ENCODE results near the gene TMPRSS5. TPM values are rescaled to one million over a fixed set of nuclear protein-coding genes. Genes with fewer than 3 reads are reported as not detected.
"Not testable (repeated sequence)": the region's sequence is repeated elsewhere in the genome, so short reads cannot be mapped to it uniquely, and the experiment has no call there.

Gene TMPRSS5
- total RNA-seq, 2 donors from 2014 or later, result 2.0 TPM; not detected in 1

DNA sequence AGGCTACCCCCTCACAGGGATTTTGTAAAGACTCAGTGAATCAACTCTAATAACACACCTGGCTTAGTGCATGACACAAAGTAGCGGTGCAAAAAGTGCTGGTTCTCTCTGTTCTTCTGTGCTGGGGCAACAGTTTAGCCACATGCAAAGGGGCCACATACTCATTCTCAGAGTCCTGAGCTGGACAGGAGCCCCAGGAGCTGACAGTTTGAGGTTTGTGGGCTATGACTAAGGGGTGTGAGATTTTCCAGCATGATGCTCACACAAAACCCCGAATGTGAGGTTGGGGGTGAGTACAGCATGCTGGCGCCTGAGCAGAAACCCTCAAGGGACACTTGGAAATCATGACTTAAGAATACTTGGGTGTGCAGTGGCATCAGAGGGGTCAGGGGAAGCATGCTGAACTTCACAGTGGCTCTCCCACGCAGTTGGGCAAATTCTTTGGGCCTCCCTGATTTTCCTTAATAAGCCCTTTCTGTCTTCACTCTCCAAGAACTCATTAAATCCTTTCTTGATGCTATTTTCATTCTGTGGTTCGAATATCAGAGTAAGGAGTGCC, 31.0 kb downstream of the TMPRSS5 start:
- Histone ChIP-seq H3K4me1 (ENCODE audit: control insufficient read depth in 1 of 2, low read depth in 2 of 2) (peaks cover 20 to 40% of the 10 kb centered on the region in 2 donors), H3K9me3 (no peaks in the 10 kb centered on the region), H3K36me3 (no peaks in the 10 kb centered on the region), H3K4me3 (peak overlapping the region; percentile 32), H3K27me3 (replicated peaks; ENCODE audit: insufficient read depth) (no peaks in the 10 kb centered on the region), H3K27ac (peak overlapping the region; percentile 36 to 44)
- no peak for DNase-seq (ENCODE audit: low spot score)
- ATAC-seq (ENCODE audit: insufficient number of reproducible peaks, low FRiP score, low read depth), result no peak
- TF ChIP-seq, protein P1, sequence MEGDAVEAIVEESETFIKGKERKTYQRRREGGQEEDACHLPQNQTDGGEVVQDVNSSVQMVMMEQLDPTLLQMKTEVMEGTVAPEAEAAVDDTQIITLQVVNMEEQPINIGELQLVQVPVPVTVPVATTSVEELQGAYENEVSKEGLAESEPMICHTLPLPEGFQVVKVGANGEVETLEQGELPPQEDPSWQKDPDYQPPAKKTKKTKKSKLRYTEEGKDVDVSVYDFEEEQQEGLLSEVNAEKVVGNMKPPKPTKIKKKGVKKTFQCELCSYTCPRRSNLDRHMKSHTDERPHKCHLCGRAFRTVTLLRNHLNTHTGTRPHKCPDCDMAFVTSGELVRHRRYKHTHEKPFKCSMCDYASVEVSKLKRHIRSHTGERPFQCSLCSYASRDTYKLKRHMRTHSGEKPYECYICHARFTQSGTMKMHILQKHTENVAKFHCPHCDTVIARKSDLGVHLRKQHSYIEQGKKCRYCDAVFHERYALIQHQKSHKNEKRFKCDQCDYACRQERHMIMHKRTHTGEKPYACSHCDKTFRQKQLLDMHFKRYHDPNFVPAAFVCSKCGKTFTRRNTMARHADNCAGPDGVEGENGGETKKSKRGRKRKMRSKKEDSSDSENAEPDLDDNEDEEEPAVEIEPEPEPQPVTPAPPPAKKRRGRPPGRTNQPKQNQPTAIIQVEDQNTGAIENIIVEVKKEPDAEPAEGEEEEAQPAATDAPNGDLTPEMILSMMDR (IDR thresholded peaks at IDR 0.05), result no peak

DNA sequence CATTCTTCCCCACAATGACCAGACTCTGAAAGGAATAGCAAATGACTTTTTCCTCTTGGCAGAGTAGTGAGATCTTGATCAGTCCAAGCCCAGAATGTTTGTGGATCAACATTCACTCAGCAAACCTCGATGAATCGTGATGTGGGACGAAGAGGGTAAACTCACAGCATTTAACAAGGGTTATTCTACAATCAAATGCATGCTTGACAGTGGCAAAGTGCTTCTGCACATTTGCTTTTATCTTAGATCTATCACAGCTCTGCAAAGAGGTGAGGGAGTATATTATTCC, 31.8 kb downstream of the TMPRSS5 start:
- Histone ChIP-seq H3K4me3 (no peak overlapping the region), H3K9me3 (no peaks in the 10 kb centered on the region), H3K27ac (no peak overlapping the region), H3K4me1 (ENCODE audit: control insufficient read depth in 1 of 2, low read depth in 2 of 2) (peaks cover 20 to 44% of the 10 kb centered on the region in 2 donors), H3K27me3 (replicated peaks; ENCODE audit: insufficient read depth) (no peaks in the 10 kb centered on the region), H3K36me3 (no peaks in the 10 kb centered on the region)
- ATAC-seq (ENCODE audit: insufficient number of reproducible peaks, low FRiP score, low read depth) (no peak), DNase-seq (ENCODE audit: low spot score) (no peak)
- TF ChIP-seq, protein P1 (IDR thresholded peaks at IDR 0.05), result no peak

DNA sequence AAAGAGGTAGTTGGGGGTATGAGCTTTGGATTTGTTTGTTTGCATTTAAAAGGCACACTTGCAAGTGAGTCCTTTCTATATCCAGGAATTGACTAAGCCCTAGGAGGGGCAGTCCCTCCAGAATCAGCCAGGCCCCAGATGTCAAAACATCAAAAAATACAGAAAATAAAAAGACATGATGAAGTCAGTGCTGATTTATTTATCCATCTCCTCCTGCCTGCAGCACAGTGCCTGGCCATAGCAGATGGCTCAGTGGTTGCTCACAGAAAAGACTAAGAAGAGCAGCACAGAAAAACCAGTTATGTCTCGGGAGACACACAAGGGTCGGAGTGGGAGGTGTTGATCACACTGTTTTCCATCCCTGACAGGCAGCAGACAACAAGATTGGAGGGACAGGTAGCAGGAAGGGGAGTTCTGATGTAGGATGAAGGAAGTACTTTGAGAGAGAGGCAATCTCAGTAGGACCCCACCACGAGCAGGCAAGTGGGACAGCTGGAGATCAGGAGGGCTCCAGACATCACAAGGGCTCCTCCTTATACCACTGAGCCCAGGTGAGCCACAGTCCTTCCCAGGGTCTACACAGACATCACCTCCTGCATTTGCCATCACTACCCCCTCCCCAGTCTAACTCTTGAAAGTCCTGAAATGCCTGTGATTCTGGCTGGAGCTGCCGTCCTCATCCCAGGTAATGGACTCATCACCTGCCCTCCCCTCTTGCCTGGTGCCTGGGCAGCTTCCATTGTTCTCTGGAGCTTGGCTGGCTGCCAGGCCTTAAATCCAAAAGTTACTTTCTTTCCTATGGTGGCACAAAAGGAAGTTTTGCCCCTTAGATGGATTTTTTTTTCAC, 32.3 kb downstream of the TMPRSS5 start:
- Histone ChIP-seq H3K4me3 (no peak overlapping the region), H3K4me1 (ENCODE audit: control insufficient read depth in 1 of 2, low read depth in 2 of 2) (peaks cover 20 to 50% of the 10 kb centered on the region in 2 donors), H3K27me3 (replicated peaks; ENCODE audit: insufficient read depth) (no peaks in the 10 kb centered on the region), H3K9me3 (no peaks in the 10 kb centered on the region), H3K36me3 (no peaks in the 10 kb centered on the region), H3K27ac (no peak overlapping the region)
- DNase-seq (ENCODE audit: low spot score), result no peak
- TF ChIP-seq, protein P1 (IDR thresholded peaks at IDR 0.05), result no peak
- no peak for ATAC-seq (ENCODE audit: insufficient number of reproducible peaks, low FRiP score, low read depth)

DNA sequence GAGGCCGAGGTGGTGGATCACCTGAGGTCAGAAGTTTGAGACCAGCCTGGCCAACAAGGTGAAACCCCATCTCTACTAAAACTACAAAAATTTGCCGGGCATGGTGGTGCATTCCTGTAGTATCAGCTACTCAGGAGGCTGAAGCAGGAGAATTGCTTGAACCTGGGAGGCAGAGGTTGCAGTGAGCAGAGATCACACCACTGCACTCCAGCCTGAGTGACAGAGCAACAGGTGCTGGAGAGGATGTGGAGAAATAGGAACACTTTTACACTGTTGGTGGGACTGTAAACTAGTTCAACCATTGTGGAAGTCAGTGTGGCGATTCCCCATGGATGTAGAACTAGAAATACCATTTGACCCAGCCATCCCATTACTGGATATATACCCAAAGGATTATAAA, 34.2 kb downstream of the TMPRSS5 start:
- not testable (repeated sequence) for ATAC-seq (ENCODE audit: insufficient number of reproducible peaks, low FRiP score, low read depth); H3K27me3 ChIP-seq (replicated peaks; ENCODE audit: insufficient read depth); H3K27ac ChIP-seq; H3K36me3 ChIP-seq; DNase-seq (ENCODE audit: low spot score); H3K4me3 ChIP-seq; H3K9me3 ChIP-seq
- peaks cover 15 to 55% of the 10 kb centered on the region in 2 donors for H3K4me1 ChIP-seq (ENCODE audit: control insufficient read depth in 1 of 2, low read depth in 2 of 2)

DNA sequence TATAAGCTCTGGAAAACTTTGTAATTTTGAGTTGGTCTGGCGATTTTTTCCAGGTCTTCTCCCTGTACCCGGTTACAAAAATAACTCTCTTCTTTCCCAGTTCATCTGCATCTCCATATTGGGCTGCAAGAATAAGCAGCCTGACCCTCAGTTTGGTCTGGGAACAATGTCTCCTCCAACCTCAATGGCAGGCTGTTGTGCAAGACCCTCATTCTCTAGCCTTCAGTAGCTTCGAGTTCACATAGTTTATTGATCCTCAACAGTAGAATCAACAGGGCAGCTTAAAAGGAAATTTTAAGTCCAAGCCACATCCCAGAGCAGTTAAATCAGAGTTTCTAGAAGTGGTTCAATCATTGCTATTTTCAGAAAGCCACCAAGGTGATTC, 35.3 kb downstream of the TMPRSS5 start:
- H3K4me3 ChIP-seq, result no peak overlapping the region
- peak overlapping the region in 1 of 2 donors; percentile 49 for H3K27ac ChIP-seq
- DNase-seq (ENCODE audit: low spot score) (no peak), ATAC-seq (ENCODE audit: insufficient number of reproducible peaks, low FRiP score, low read depth) (no peak)
- H3K27me3 ChIP-seq (replicated peaks; ENCODE audit: insufficient read depth), result no peaks in the 10 kb centered on the region
- H3K4me1 ChIP-seq (ENCODE audit: control insufficient read depth in 1 of 2, low read depth in 2 of 2), result peaks cover 8 to 46% of the 10 kb centered on the region in 2 donors
- H3K9me3 ChIP-seq, result peaks cover 4% of the 10 kb centered on the region
- H3K36me3 ChIP-seq, result no peaks in the 10 kb centered on the region
- TF ChIP-seq, protein P1 (IDR thresholded peaks at IDR 0.05), result no peak

Data from thoracic aorta (tissue), 2 donors.